Inflammatory macrophage (primary cell): ENCODE results near the gene FABP6.
"Not testable (repeated sequence)": the region's sequence is repeated elsewhere in the genome, so short reads cannot be mapped to it uniquely, and the experiment has no call there.

Experiments
- DNase-seq, 2 donors: peaks; one replicate each; pipeline ENCODE4 v3.0.0-alpha.2; 2020 to 2022
- total RNA-seq, 18 experiments: gene quantifications; one replicate each; lab custom pipeline; 2026; ENCODE audit warnings: mixed read lengths in 6 of 18, inconsistent platforms in 2 of 18; lab: John Stamatoyannopoulos, UW

Gene FABP6
- total RNA-seq: 0 to 0.10 (median 0) reads per million in 18 experiments

GRCh38 chr5:160229190-160229742 lies at the start of gene FABP6:
FABP6 (plus strand) TSS chr5:160229506; CDS start chr5:160229558, 52 bp downstream.
- peak; percentile 10 to 19 for DNase-seq

GRCh38 chr5:160180931-160181330 lies 48.4 kb upstream of the FABP6 start:
- DNase-seq: no peak

GRCh38 chr5:160181965-160182622 lies 47.2 kb upstream of the FABP6 start:
- no peak for DNase-seq

GRCh38 chr5:160183075-160183474 lies 46.2 kb upstream of the FABP6 start:
- DNase-seq: no peak

- DNase-seq: peak; percentile 34 to 36
These were observed 43.5 kb upstream of the FABP6 start for GRCh38 chr5:160185626-160186360.

- no peak for DNase-seq
These were observed 42.8 kb upstream of the FABP6 start for GRCh38 chr5:160186480-160186879.

- no peak for DNase-seq
These were observed 42.2 kb upstream of the FABP6 start for GRCh38 chr5:160187091-160187490.

GRCh38 chr5:160188141-160189015 lies 40.9 kb upstream of the FABP6 start:
- peak in 1 of 2 donors; percentile 19 for DNase-seq

- no peak for DNase-seq
These were observed 36.9 kb upstream of the FABP6 start for GRCh38 chr5:160192424-160192823.

- DNase-seq: not testable (repeated sequence)
These were observed 36.2 kb upstream of the FABP6 start for GRCh38 chr5:160193076-160193475.

- not testable (repeated sequence) for DNase-seq
These were observed 35.5 kb upstream of the FABP6 start for GRCh38 chr5:160193790-160194189.

GRCh38 chr5:160197341-160198144 lies 31.8 kb upstream of the FABP6 start:
- DNase-seq: no peak

GRCh38 chr5:160198146-160198545 lies 31.2 kb upstream of the FABP6 start:
- no peak for DNase-seq

- no peak for DNase-seq
These were observed 30.4 kb upstream of the FABP6 start for GRCh38 chr5:160198841-160199409.

GRCh38 chr5:160199410-160199911 lies 29.8 kb upstream of the FABP6 start:
- DNase-seq: peak; percentile 53 to 60

GRCh38 chr5:160207061-160207460 lies 22.2 kb upstream of the FABP6 start:
- no peak for DNase-seq

GRCh38 chr5:160209917-160210316 lies 19.4 kb upstream of the FABP6 start:
- DNase-seq: no peak

GRCh38 chr5:160210606-160211005 lies 18.7 kb upstream of the FABP6 start:
- DNase-seq: no peak

GRCh38 chr5:160211352-160211751 lies 18.0 kb upstream of the FABP6 start:
- no peak for DNase-seq

- DNase-seq: no peak
These were observed 15.8 kb upstream of the FABP6 start for GRCh38 chr5:160213537-160213936.

GRCh38 chr5:160219356-160219755 lies 9.9 kb upstream of the FABP6 start:
- DNase-seq: no peak
